ENCODE data around the gene NME7. TPM values are rescaled to one million over a fixed set of nuclear protein-coding genes. Genes with fewer than 3 reads are reported as not detected.

Gene NME7
- total RNA-seq, 1 donor from 2014 or later, result 25.7 TPM

DNA sequence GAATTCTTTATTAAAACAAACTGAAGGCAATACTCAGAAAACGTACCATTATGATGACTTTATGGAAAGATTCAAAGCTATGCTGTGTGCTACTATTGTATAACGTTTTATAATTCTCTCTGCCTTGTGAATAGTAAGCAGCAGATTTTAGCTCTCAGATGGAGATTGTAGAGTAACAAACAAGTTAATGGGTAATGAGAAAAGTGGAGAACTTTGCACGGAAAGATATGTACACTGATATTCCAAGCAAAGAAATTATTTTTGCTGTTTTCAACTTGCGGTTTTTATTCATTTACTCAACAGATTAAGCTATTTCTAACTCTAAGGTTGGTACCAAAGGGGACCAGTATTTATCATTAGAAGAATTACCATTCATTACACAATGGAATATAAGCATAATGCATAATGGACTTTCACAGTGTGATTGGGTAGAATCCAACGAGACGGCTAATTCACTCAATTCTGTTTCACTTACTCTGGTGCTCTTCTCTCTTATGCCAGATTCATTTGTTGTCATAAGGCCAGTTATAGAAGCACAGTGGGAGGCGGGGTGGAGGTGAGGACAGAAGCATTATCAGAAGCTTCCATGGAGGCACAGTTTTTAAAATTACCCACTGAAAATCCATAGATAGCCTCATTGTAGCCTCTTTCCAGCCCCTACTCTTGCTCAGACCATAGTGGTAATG lies 222.5 kb downstream of the NME7 start:
- H3K9me3 Mint-ChIP-seq, result no peaks in the 10 kb centered on the region
- no peak for DNase-seq (ENCODE audit: low read depth, low spot score)
- peaks cover 12% of the 10 kb centered on the region for H3K4me1 Mint-ChIP-seq
- no peak overlapping the region for H3K27ac Mint-ChIP-seq (ENCODE audit: unreplicated experiment)
- TF ChIP-seq, protein P1, sequence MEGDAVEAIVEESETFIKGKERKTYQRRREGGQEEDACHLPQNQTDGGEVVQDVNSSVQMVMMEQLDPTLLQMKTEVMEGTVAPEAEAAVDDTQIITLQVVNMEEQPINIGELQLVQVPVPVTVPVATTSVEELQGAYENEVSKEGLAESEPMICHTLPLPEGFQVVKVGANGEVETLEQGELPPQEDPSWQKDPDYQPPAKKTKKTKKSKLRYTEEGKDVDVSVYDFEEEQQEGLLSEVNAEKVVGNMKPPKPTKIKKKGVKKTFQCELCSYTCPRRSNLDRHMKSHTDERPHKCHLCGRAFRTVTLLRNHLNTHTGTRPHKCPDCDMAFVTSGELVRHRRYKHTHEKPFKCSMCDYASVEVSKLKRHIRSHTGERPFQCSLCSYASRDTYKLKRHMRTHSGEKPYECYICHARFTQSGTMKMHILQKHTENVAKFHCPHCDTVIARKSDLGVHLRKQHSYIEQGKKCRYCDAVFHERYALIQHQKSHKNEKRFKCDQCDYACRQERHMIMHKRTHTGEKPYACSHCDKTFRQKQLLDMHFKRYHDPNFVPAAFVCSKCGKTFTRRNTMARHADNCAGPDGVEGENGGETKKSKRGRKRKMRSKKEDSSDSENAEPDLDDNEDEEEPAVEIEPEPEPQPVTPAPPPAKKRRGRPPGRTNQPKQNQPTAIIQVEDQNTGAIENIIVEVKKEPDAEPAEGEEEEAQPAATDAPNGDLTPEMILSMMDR (conservative IDR thresholded peaks at IDR 0.05), result no peak
- H3K36me3 Mint-ChIP-seq (ENCODE audit: low read depth), result no peaks in the 10 kb centered on the region
- H3K4me3 Mint-ChIP-seq, result no peak overlapping the region
- no peaks in the 10 kb centered on the region for H3K27me3 Mint-ChIP-seq (ENCODE audit: low read depth)

DNA sequence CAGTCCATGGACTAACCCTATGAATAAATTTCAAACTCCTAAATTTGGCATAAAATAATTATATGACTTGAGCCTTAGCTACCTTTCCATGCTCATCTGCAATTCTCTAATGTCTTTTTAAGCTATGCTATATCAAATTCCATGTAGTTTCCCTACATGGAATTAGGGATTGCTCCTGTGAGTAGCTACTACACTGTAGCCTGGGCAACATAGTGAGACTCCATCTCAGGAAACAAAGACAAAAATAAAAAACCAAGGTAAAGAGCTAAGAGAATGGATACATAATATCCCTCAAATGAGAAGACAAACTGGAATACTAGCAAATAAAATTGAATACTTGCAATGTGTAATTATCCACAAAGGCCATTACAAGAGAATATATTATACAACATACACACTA lies 223.6 kb downstream of the NME7 start:
- peaks cover 12% of the 10 kb centered on the region for H3K4me1 Mint-ChIP-seq
- H3K36me3 Mint-ChIP-seq (ENCODE audit: low read depth), result no peaks in the 10 kb centered on the region
- no peaks in the 10 kb centered on the region for H3K27me3 Mint-ChIP-seq (ENCODE audit: low read depth)
- no peak overlapping the region for H3K4me3 Mint-ChIP-seq
- TF ChIP-seq, protein P1 (conservative IDR thresholded peaks at IDR 0.05), result no peak
- H3K27ac Mint-ChIP-seq (ENCODE audit: unreplicated experiment), result no peak overlapping the region
- DNase-seq (ENCODE audit: low read depth, low spot score), result no peak
- no peaks in the 10 kb centered on the region for H3K9me3 Mint-ChIP-seq

- Mint-ChIP-seq H3K36me3 (ENCODE audit: low read depth) (no peaks in the 10 kb centered on the region), H3K4me1 (peaks cover 9% of the 10 kb centered on the region), H3K4me3 (no peak overlapping the region), H3K27ac (ENCODE audit: unreplicated experiment) (no peak overlapping the region), H3K27me3 (ENCODE audit: low read depth) (no peaks in the 10 kb centered on the region), H3K9me3 (no peaks in the 10 kb centered on the region)
- DNase-seq (ENCODE audit: low read depth, low spot score), result no peak
- TF ChIP-seq, protein P1 (conservative IDR thresholded peaks at IDR 0.05), result no peak
These were observed 224.3 kb downstream of the NME7 start for GRCh38 chr1:169143346-169143745.

GRCh38 chr1:169142129-169142528 lies 225.5 kb downstream of the NME7 start:
- no peak for DNase-seq (ENCODE audit: low read depth, low spot score)
- TF ChIP-seq, protein P1 (conservative IDR thresholded peaks at IDR 0.05), result no peak
- Mint-ChIP-seq H3K4me1 (peaks cover 7% of the 10 kb centered on the region), H3K9me3 (no peaks in the 10 kb centered on the region), H3K27me3 (ENCODE audit: low read depth) (no peaks in the 10 kb centered on the region), H3K36me3 (ENCODE audit: low read depth) (no peaks in the 10 kb centered on the region), H3K27ac (ENCODE audit: unreplicated experiment) (no peak overlapping the region), H3K4me3 (no peak overlapping the region)

- no peak overlapping the region for H3K27ac Mint-ChIP-seq (ENCODE audit: unreplicated experiment)
- no peaks in the 10 kb centered on the region for H3K9me3 Mint-ChIP-seq
- no peaks in the 10 kb centered on the region for H3K36me3 Mint-ChIP-seq (ENCODE audit: low read depth)
- H3K4me1 Mint-ChIP-seq, result peaks cover 4% of the 10 kb centered on the region
- no peak overlapping the region for H3K4me3 Mint-ChIP-seq
- no peaks in the 10 kb centered on the region for H3K27me3 Mint-ChIP-seq (ENCODE audit: low read depth)
- no peak for DNase-seq (ENCODE audit: low read depth, low spot score)
- TF ChIP-seq, protein P1 (conservative IDR thresholded peaks at IDR 0.05), result no peak
These were observed 226.2 kb downstream of the NME7 start for GRCh38 chr1:169141356-169141755.

All from neural crest cell (in vitro differentiated cells).